Stomach (tissue), 4 donors: Measurements from ENCODE around the gene PIP4K2A.

Source experiments
- EP300 ChIP-seq: sonication (generic); formaldehyde crosslinking; IDR thresholded peaks from one replicate; pipeline ENCODE4 v1.6.1; 2017; ENCODE audit warnings: antibody characterized with exemption
- POLR2A ChIP-seq, 4 donors: fragments of 450-650 bp; IDR thresholded peaks; one replicate each; pipeline ENCODE4 v1.6.1; 2016; ENCODE audit warnings: antibody characterized with exemption in 4 of 4, control low read depth in 2 of 4, mild to moderate bottlenecking in 1 of 4, moderate library complexity in 1 of 4
- POLR2AphosphoS5 ChIP-seq, 3 donors: sonication (generic); formaldehyde crosslinking; IDR thresholded peaks; one replicate each; pipeline ENCODE4 v1.6.1; 2016; ENCODE audit warnings: antibody characterized with exemption in 3 of 3
- TF ChIP-seq, protein P1 (sequence below), 7 experiments: fragments of 450-650 bp in 4 of 7; fragments of 200-600 bp in 3 of 7; sonication (generic) in 3 of 7; IDR thresholded peaks; one replicate each; pipeline ENCODE4 v1.5.1; 2016 to 2019; ENCODE audit warnings: antibody characterized with exemption in 7 of 7, control low read depth in 2 of 7, mild to moderate bottlenecking in 1 of 7

DNA sequence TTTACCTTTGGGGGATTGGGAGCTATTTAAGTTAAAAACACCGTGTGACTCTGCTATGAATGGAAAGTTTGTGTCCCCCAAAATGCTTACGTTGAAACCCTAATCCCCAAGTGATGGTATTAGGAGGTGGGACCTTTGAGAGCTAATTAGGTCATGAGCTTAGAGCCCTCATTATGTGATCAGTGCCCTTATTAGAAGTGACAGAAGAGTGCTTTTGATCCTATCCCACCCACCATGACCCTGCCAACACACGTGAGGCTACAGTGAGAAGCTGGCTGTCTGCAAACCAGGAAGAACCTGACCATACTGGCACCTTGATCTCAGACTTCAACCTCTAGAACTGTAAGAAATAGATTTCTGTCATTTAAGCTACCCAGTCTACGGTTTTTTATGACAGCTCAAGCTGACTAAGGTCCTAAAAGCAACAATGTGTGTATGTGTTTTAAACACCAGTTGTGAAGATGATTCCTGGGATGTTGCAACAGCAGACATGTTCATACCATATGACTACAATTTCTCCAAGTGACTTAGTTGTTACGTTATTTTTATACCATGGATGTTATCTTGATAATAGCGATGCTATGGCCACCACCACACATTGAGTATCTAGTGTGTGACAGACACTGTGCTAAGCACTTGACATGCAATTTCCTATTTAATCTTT is 124.4 kb downstream of the PIP4K2A start:
- TF ChIP-seq POLR2A (IDR thresholded peaks at IDR 0.05) (no peak), POLR2AphosphoS5 (IDR thresholded peaks at IDR 0.05) (no peak), EP300 (no peak)
- TF ChIP-seq, protein P1, sequence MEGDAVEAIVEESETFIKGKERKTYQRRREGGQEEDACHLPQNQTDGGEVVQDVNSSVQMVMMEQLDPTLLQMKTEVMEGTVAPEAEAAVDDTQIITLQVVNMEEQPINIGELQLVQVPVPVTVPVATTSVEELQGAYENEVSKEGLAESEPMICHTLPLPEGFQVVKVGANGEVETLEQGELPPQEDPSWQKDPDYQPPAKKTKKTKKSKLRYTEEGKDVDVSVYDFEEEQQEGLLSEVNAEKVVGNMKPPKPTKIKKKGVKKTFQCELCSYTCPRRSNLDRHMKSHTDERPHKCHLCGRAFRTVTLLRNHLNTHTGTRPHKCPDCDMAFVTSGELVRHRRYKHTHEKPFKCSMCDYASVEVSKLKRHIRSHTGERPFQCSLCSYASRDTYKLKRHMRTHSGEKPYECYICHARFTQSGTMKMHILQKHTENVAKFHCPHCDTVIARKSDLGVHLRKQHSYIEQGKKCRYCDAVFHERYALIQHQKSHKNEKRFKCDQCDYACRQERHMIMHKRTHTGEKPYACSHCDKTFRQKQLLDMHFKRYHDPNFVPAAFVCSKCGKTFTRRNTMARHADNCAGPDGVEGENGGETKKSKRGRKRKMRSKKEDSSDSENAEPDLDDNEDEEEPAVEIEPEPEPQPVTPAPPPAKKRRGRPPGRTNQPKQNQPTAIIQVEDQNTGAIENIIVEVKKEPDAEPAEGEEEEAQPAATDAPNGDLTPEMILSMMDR (IDR thresholded peaks at IDR 0.05) = no peak
